Measurements from ENCODE around the gene FAM167B.

GRCh38 chr1:32223683-32224082 is 23.3 kb upstream of the FAM167B start:
- no peak for TF ChIP-seq CTCF (IDR thresholded peaks at IDR 0.05)
- TF ChIP-seq POLR2A (IDR thresholded peaks at IDR 0.05), result no peak
